GM12864 (cell line): ENCODE results near the gene NR2F1-AS1.

ENCODE experiments used
- DNase-seq: peaks from one replicate; pipeline ENCODE4 v3.0.0-alpha.2; 2011; ENCODE audit warnings: low read depth
- H3K4me3 ChIP-seq: 2 replicates; pipeline ENCODE4 v1.5.1; 2011; ENCODE audit warnings: mild to moderate bottlenecking, low read depth, low read length, control low read depth
- CTCF ChIP-seq: IDR thresholded peaks from 2 replicates; pipeline ENCODE4 v1.5.1; 2011; ENCODE audit warnings: low read depth, mild to moderate bottlenecking, moderate library complexity, low read length, control low read depth, inconsistent platforms; ENCODE audit errors: missing control alignments

The NR2F1-AS1 gene

GRCh38 chr5:93454896-93455295 lies 126.1 kb downstream of the NR2F1-AS1 start:
- TF ChIP-seq CTCF, result no peak
- no peak overlapping the region for H3K4me3 ChIP-seq
- no peak for DNase-seq

- no peak overlapping the region for H3K4me3 ChIP-seq
- no peak for DNase-seq
- no peak for TF ChIP-seq CTCF
These were observed 128.8 kb downstream of the NR2F1-AS1 start for GRCh38 chr5:93452255-93452654.

GRCh38 chr5:93438124-93438523 lies 142.9 kb downstream of the NR2F1-AS1 start:
- H3K4me3 ChIP-seq, result no peak overlapping the region
- no peak for TF ChIP-seq CTCF

GRCh38 chr5:93436083-93436482 lies 144.9 kb downstream of the NR2F1-AS1 start:
- no peak overlapping the region for H3K4me3 ChIP-seq
- TF ChIP-seq CTCF, result no peak
- no peak for DNase-seq

More at GRCh38 chr5:93438124-93438523, 142.9 kb downstream of the NR2F1-AS1 start:
- DNase-seq, result no peak

GRCh38 chr5:93433422-93433821 lies 147.6 kb downstream of the NR2F1-AS1 start:
- no peak overlapping the region for H3K4me3 ChIP-seq
- no peak for TF ChIP-seq CTCF
- DNase-seq, result no peak

- DNase-seq, result no peak
These were observed 149.8 kb downstream of the NR2F1-AS1 start for GRCh38 chr5:93431250-93431649.

More at GRCh38 chr5:93431250-93431649, 149.8 kb downstream of the NR2F1-AS1 start:
- TF ChIP-seq CTCF, result no peak
- no peak overlapping the region for H3K4me3 ChIP-seq
